ENCODE measurements around the gene NRBP1. TPM values are rescaled to one million over a fixed set of nuclear protein-coding genes. Genes with fewer than 3 reads are reported as not detected.

NRBP1 gene
- total and polyA plus RNA-seq, 9 of the 15 experiments (the other 6 are each of a cell fraction or from before 2014, with no cell fraction given), result 2.9 to 84.5 (median 36.9) TPM

DNA sequence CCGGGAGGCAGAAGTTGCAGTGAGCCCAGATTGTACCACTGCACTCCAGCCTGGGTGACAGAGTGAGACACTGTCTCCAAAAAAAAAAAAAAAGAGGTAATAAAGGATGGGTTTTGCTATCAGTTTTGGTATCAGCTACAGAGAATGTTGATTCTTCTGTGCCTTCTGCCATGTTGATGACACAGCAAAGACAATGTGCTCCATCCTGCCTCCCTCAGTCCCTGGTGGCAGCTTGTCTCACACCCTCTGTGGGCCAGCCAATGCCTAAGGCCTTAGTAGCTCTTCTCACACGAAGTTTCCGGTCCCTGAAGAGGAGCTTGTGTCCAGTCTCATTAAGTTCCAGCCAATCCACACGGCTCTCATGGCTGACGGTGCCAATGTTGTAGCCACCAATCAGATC is 43.5 kb downstream of the NRBP1 start:
- Histone ChIP-seq H3K27me3 (ENCODE audit: control insufficient read depth in 2 of 2, insufficient read depth in 2 of 2, low read length in 2 of 2) (no peaks in the 10 kb centered on the region), H3K4me1 (replicated peaks in 1 of 2; ENCODE audit: control insufficient read depth in 2 of 2, insufficient read depth in 2 of 2, low read length in 2 of 2) (peaks cover 0 to 4% of the 10 kb centered on the region in 2 experiments; a peak in 3 of 5 replicates), H3K27ac (ENCODE audit: extremely low read depth, low read depth, low read length) (peak overlapping the region; percentile 9; the same call in 1 of the 3 replicates), H3K79me2 (ENCODE audit: control insufficient read depth, insufficient read depth, low read length) (no peaks in the 10 kb centered on the region), H3K9me3 (replicated peaks; ENCODE audit: control insufficient read depth, insufficient read depth, low read depth, low read length) (no peaks in the 10 kb centered on the region), H3K4me3 (no peak overlapping the region), H3K9me1 (ENCODE audit: control insufficient read depth, insufficient read depth, low read length) (no peaks in the 10 kb centered on the region), H2AFZ (ENCODE audit: low read depth, low read length) (0 out of 2 replicates have a peak overlapping the region, but pooled peaks have one; percentile 53), H3K36me3 (ENCODE audit: control insufficient read depth, insufficient read depth, low read length) (peaks cover 23% of the 10 kb centered on the region), H4K20me1 (replicated peaks; ENCODE audit: control insufficient read depth, insufficient read depth, low read length) (no peaks in the 10 kb centered on the region), H3K4me2 (ENCODE audit: insufficient read depth, low read length) (no peak overlapping the region), H3K9ac (ENCODE audit: insufficient read depth in 1 of 2, low read depth in 2 of 2, low read length in 2 of 2) (no peak overlapping the region)
- ChIA-PET POLR2A (interaction anchor here (0.6 to 1.2 kb wide), 6 partner anchors 13 to 157 kb away, joined by 3 to 7 read pairs (median 3); partner anchors contain the start of genes CCDC121 and GPN1), CTCF (ENCODE audit: low intra/inter-chr PET ratio) (no interaction called here)
- 77% methylated on average over 5 of the region's 5 CpGs for WGBS (ENCODE audit: insufficient coverage, low coverage, missing lambda C conversion rate)
- peak; percentile 11 for FAIRE-seq
- intact Hi-C loops (cut with micrococcal nuclease), result no loop called here
- DNase-seq (ENCODE audit: extremely low read depth in 1 of 4, low spot score in 3 of 4), result peak in 3 of 4 experiments; percentile 17 to 38 (median 31)
- BruUV-seq (replicated peaks), result no TSS peak
- in situ Hi-C loops (cut with MboI), result no loop called here
- peak; percentile 92 for ATAC-seq
- TF ChIP-seq POLR2B (IDR thresholded peaks at IDR 0.05; ENCODE audit: low read depth, partially characterized antibody) (no peak), YY1 (IDR thresholded peaks at IDR 0.05; ENCODE audit: borderline replicate concordance in 1 of 3, control insufficient read depth in 1 of 3, extremely low read depth in 1 of 3, insufficient read depth in 3 of 3, insufficient read length in 1 of 3, insufficient replicate concordance in 2 of 3, low read depth in 1 of 3, low read length in 2 of 3) (peak in 1 of 3 experiments; percentile 73), ZNF316 (IDR thresholded peaks at IDR 0.05) (peak; percentile 91), ZNF589 (CRISPR knock-in tag; IDR thresholded peaks at IDR 0.05; ENCODE audit: low read depth) (no peak), C11orf30 (IDR thresholded peaks at IDR 0.05; ENCODE audit: low read depth) (peak; percentile 77), CREB3 (tag; conservative IDR thresholded peaks at IDR 0.05; ENCODE audit: low read depth) (no peak), NFE2 (IDR thresholded peaks at IDR 0.05; ENCODE audit: low read depth) (peak; percentile 85), ZBTB17 (CRISPR knock-in tag; IDR thresholded peaks at IDR 0.05) (no peak), PCBP2 (IDR thresholded peaks at IDR 0.05; ENCODE audit: low read depth, low read length, poor library complexity, severe bottlenecking) (no peak), EHMT2 (IDR thresholded peaks at IDR 0.05) (peak; percentile 52; the same call in 1 of the 2 replicates), CTCF (IDR thresholded peaks at IDR 0.05 in 2 of 3, conservative IDR thresholded peaks at IDR 0.05 in 1 of 3; ENCODE audit: insufficient read depth in 2 of 3, low read depth in 1 of 3, low read length in 3 of 3) (0 out of 6 replicates have a peak, but pooled peaks of 1 of the 3 experiments have one; percentile 15), RFX5 (IDR thresholded peaks at IDR 0.05; ENCODE audit: low read depth, low read length) (no peak), SRSF1 (IDR thresholded peaks at IDR 0.05; ENCODE audit: low read depth, low read length) (no peak), ZBED1 (IDR thresholded peaks at IDR 0.05) (no peak), FOXP4 (CRISPR knock-in tag; IDR thresholded peaks at IDR 0.05; ENCODE audit: borderline replicate concordance) (no peak), BRCA1 (IDR thresholded peaks at IDR 0.05) (no peak), BRCA1 (CRISPR knock-in tag; IDR thresholded peaks at IDR 0.05) (no peak), MAFK (IDR thresholded peaks at IDR 0.05; ENCODE audit: low read length) (peak; percentile 48; the same call in 1 of the 2 replicates), MAFF (IDR thresholded peaks at IDR 0.05; ENCODE audit: low read length) (peak; percentile 52; the same call in 1 of the 2 replicates), ZNF717 (CRISPR knock-in tag; IDR thresholded peaks at IDR 0.05) (no peak)

Measured in K562 (cell line).